H4 (cell line): ENCODE results near the gene CDKN2B-AS1. TPM values are rescaled to one million over a fixed set of nuclear protein-coding genes. Genes with fewer than 3 reads are reported as not detected.

Source experiments
- DNase-seq: peaks from one replicate; pipeline ENCODE4 v3.0.0-alpha.2; 2015; ENCODE audit warnings: low spot score
- total RNA-seq: library from RNA; depleted of rRNA; stranded (reverse); fragments of >200 nt; shearing (Covaris generic); gene quantifications from 2 replicates; pipeline ENCODE4 v1.2.3, GENCODE V29; 2014

The CDKN2B-AS1 gene
- total RNA-seq, 1 experiment from 2014 or later: not detected

GRCh38 chr9:22084336-22085035, 89.9 kb downstream of the CDKN2B-AS1 start:
- no peak for DNase-seq

DNA sequence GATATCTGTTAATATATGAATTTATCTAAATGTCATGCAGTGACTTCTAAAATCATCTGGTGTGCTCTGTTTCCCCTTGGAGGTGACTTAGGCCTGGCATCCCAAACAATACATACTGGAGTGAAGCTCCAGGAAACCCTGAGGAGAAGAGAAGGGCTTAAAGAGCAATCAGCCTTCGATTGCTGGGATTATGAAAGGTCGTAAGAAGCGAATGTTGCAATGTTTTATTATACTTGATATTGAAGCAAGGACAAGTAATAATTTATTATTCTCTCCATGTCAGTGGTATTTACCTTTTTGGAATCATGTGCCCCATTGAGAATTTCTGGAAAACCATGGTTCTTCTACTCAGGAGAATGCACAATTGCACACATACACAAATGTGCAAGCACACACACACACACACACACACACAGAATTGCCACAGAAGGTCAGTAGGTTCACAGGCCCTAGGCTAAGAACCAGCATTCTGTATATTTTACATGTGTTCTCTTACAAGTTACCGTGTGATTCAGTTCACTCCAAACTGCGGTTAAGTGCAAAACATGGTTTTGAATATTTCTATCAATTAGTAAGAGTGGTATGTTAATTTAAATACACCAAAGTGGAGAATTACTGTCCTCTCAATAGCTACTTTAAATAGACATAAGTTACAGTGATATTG, 93.6 kb downstream of the CDKN2B-AS1 start:
- DNase-seq: no peak

- no peak for DNase-seq
Observed at GRCh38 chr9:22088717-22089061, 94.1 kb downstream of the CDKN2B-AS1 start.

- DNase-seq: no peak
Observed at GRCh38 chr9:22097707-22098106, 103.1 kb downstream of the CDKN2B-AS1 start.

- DNase-seq: no peak
Observed at GRCh38 chr9:22098643-22099332, 104.2 kb downstream of the CDKN2B-AS1 start.

GRCh38 chr9:22100626-22101025, 106.0 kb downstream of the CDKN2B-AS1 start:
- no peak for DNase-seq

- DNase-seq: no peak
Observed at GRCh38 chr9:22102146-22103053, 107.8 kb downstream of the CDKN2B-AS1 start.

- no peak for DNase-seq
Observed at GRCh38 chr9:22103685-22104575, 109.3 kb downstream of the CDKN2B-AS1 start.

DNA sequence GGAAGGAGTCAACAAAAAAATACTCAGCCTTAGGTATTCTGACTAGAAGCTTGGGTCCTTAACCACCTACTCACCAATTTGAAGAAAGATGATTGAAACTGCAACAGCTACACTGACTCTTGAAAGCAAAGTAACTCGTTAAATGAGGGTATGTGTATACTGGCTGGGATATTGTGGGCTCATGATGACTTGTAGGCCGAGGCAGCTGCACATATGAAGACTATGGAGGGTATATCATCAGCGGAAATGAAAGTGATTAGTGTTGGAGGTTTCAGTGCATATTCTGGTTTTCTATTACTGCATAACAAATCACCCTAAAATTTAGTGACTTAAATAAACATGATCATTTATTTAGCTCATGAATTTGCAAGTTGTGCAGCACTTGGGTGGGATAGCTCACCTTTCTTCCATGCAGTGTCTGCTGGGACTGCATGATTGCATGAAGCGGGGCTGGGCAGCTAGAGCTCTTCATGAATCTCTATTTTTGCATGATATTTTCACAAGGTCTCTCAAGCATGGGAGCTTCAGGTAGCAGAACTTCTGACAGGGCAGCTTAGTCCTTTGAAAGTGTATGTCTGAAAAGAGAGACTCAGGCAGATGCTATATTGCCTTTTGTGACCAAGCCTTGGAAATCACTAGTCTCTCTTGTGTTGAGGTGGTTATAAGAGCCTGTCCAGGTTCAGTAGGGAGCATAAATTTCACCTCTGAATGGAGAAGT, 110.6 kb downstream of the CDKN2B-AS1 start:
- no peak for DNase-seq

DNA sequence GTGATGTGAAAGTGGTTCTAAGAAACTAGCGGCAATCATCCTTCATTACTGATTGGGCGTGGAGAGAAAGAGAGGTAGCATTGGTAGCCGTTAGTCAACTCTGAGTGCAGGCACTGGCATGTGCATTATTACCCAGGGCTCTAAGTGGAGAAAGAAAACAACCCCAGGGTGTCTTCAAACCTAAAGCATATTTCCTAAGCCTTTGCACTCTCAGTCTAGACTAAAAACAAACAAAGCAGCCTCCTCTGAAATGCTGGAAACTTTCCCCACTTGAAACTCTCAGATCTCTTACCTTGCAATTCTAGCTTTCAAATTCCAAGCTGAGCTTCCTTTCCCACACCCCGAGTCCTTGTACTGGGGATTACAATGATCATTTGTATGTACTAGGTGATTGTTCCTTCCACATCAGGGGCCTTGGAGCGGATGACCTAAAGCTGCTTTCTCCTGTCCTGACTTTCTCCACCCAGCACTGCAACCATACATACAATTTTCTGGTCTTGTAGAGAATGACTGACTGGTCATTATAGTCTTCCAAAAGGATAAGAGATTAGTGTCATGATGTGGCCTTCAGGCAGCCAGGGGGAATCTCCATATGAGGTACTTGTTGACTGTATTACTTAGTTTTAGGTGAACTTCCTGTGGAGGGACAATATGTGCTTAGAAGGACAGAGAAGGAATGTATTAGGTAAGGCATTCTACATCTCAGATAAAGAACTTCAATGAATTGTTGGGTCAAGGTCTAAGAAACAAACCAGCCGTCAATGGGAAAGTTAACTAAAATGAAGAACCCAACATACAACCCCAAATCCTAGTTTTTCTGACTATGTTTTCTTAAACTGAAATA, 112.8 kb downstream of the CDKN2B-AS1 start:
- no peak for DNase-seq

- DNase-seq: no peak
Observed at GRCh38 chr9:22108581-22109370, 114.2 kb downstream of the CDKN2B-AS1 start.

- no peak for DNase-seq
Observed at GRCh38 chr9:22111176-22111953, 116.8 kb downstream of the CDKN2B-AS1 start.

DNA sequence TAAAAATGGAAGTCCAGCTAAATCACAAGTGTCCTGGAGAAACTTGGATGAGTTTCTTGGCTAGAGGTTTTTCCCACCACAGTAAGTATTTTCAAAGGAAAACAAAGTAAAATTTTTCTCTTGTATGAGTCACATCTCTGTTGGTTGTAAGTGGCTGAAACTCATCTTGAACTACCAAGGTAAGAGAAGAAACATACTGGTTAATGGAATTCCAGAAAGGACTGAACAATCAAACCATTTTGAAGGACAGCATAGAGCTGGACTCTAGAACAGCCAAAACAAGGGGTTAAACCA, 117.3 kb downstream of the CDKN2B-AS1 start:
- DNase-seq: no peak

DNA sequence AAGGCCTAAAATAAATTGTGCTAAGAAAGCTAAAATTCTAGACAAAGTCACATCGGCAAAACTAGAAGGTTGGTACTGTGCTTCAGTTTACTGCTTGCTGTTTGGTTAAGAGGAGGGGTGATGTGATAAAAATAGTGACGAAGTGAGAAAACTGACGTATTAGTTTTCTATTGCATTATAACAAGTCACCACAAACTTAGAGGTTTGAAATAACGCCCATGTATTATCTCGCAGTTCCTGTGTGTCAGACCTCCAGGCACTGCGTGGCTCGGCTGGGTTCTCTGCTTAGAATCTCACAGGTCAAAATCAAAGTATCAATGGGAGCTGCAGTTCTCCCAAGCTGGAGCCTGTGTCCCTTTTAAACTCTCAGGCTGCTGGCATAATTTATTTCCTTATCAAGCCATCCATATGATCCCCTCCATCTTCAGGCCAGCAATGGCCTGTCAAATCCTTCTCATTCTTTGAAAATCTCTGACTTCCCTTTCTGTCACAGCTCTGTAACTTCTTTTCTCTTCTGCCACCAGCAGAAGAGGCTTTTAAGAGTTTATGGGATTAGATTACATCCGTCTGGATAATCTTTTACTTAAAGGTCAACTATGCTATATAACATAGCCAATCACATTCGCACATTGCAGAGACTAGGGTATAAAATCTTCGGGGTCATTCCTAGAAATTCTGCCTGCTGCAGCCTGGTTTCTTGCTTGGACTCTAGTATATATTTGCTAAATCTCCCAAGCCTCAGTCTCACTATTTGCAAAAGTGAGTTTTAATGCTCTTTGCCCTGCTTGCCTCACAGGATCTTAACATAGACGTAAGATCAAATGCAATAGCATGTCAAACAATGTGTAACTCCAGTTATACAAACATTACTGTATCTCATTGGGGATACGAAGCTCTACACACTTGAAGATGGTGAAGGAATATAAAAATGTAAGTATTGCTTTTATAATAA, 118.6 kb downstream of the CDKN2B-AS1 start:
- no peak for DNase-seq

- DNase-seq: no peak
Observed at GRCh38 chr9:22114956-22115355, 120.4 kb downstream of the CDKN2B-AS1 start.

GRCh38 chr9:22116758-22117157, 122.2 kb downstream of the CDKN2B-AS1 start:
- DNase-seq: no peak
